Forelimb muscle (tissue), 1 donor: Measurements from ENCODE around the gene HOXC12. TPM values are rescaled to one million over a fixed set of nuclear protein-coding genes. Genes with fewer than 3 reads are reported as not detected.

ENCODE experiments used
- DNase-seq: peaks from one replicate; pipeline ENCODE4 v3.0.0-alpha.2; 2013; ENCODE audit warnings: low read depth
- polyA plus RNA-seq: library from polyadenylated mRNA; unstranded; fragments of 120-200 nt; gene quantifications from one replicate; pipeline ENCODE4 v1.2.1, GENCODE V29; 2013; ENCODE audit not compliant: insufficient read length

Gene HOXC12
- polyA plus RNA-seq, 1 donor: not detected

- no peak for DNase-seq
These were observed 1.7 kb downstream of the HOXC12 start for GRCh38 chr12:53956251-53956887.

GRCh38 chr12:53956914-53957536, 2.3 kb downstream of the HOXC12 start:
- DNase-seq: no peak

DNA sequence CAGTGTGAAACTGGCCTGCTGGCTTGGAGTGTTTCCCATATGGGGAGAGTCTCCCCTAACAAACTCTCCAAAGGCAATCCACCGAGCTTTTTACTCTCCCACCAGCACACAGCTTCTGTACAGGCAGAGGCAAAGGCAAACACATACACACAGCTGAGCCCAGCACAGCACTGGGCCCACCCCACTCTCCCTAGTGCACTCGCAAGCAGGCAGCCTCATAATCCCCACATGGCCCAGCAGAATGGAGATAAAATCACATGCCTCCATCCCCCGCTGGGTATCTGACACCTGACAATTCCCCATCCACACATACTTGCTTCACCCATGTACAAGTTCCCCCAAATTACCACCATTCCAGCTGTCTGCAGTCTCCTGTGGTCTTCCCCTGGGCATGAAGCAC, 3.4 kb downstream of the HOXC12 start:
- no peak for DNase-seq

- no peak for DNase-seq
These were observed 4.6 kb downstream of the HOXC12 start for GRCh38 chr12:53959314-53959713.

GRCh38 chr12:53960187-53961024, 5.7 kb downstream of the HOXC12 start:
- DNase-seq: no peak

DNA sequence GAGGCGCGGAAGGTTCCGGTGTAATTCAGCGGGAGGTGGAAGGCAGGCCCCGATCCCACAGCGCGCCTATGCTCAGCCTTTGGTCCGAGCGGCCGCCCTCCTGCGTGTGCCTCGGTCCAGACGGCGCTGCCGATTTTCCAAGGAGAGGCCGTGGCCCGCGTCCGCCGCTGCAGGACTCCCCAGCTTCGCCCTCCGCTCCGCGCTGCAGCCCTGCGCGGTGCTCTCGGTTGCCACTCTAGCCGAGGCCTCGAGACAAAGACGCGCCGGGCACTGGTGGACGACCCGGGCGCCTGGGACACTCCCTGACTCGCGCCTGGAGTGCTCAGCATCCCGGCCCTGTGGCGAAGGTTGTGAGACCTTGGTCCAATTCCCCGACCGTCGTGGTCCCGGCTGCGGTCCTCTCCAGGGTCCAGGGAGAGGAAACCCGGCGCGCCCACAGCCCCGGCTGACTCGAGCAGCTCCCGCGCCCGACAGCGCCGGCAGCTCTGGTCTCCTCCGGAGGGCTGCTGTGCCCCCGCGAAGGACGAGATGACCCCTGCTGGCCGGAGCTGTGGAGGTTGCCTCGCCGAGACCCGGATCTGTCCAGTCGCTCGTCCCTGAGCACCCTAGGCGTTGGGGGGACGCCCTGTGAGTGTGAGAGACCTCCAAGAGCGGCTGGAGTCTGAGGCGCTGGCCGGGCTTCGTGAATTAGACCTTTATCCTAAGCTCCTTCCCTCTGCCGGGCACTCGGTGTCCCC, 6.5 kb downstream of the HOXC12 start:
- no peak for DNase-seq

- no peak for DNase-seq
These were observed 8.3 kb downstream of the HOXC12 start for GRCh38 chr12:53963005-53963404.

GRCh38 chr12:53963434-53964314, 9.0 kb downstream of the HOXC12 start:
- DNase-seq: no peak

DNA sequence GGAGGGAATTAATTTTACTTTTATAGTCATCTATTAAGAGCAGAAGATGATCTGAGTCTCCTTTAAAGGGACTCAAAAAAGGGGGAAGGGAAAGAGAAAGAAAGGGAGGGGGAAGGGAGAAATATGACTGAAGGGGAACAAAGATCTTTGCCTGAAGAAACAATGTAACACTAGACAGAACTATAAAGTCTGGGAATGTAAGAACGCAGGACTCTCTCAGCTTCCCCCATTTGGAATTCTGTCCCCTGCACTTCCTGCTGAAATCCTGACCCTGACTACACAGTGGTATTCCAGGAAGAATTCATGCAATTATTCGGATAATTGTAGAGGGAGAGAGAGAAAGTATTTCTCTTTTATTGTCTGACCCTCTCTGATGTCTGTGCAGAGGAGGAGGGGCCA, 9.6 kb downstream of the HOXC12 start:
- DNase-seq: no peak

- DNase-seq: no peak
These were observed 10.8 kb downstream of the HOXC12 start for GRCh38 chr12:53965281-53966084.

DNA sequence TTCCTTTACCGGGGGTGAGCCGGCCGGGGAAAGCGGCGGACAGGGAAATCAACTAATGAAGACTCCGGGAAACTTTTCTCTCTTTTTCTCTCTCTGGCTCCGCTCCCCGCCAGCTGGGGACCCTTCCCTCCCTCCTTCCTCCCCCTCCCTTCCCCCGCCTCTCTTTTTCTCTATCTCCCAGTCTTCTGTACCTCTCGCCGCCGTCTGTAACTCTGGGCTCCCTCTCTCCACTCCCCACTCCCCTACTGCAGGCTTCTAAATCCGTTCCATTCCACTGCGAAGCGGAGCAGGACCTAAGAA, 11.3 kb downstream of the HOXC12 start:
- no peak for DNase-seq

GRCh38 chr12:53966385-53967133, 11.9 kb downstream of the HOXC12 start:
- no peak for DNase-seq

DNA sequence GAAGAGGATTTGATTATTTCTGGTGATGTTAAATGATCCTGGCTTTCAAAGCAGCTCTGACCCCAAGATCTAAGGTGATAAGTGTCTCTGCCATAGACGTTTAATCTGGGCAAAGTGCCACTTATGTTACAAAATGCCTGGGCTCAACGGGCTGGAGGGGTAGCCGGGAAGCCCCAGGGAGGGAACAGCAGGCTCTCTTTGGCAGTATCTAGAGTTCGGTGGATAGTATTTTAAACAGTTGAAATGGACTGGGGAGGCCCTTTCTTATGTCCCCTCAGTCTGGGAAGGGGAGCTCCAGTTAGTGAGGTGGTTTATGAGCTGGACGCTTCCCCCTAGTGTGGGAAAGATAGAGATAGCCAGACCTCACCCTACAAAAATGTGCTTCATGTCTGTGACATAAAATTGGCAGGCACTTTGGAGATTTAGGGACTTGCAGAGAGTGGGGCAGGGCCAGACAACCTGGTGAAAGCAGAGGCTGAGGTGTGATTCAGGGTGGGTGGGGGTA, 12.8 kb downstream of the HOXC12 start:
- DNase-seq: no peak

- no peak for DNase-seq
These were observed 13.8 kb downstream of the HOXC12 start for GRCh38 chr12:53968214-53969127.

DNA sequence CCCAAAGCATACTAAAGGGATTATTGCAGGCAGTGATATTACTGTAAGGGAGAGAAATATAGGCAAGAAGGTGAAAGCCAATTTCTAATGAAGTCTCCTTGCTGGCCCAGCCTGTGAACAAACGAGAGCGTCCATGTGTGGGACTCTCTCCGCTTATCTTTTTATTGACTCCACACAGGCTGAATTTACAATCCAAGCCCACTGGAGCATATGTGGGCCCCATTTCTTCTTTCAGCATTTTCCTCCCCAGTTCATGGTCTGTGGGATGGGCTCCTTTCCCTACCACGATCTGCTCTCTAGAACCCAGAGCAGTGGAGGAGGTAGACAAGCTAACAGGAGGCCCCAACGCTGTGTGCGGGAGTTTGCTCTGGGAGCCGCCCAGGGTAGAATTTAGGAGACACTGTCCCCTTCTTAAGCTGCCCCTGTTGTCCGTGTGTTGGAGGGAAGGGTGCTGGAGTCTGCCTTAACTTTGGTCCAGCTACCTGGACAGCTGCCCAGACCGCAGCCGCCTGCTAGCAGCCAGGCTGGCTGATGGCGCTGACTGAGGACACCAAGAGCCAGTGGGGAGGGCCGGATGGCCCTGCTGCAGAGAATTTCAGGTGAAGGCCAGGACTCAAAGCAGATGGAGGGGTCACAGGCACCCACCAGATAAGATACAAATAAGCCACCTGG, 15.0 kb downstream of the HOXC12 start:
- no peak for DNase-seq

DNA sequence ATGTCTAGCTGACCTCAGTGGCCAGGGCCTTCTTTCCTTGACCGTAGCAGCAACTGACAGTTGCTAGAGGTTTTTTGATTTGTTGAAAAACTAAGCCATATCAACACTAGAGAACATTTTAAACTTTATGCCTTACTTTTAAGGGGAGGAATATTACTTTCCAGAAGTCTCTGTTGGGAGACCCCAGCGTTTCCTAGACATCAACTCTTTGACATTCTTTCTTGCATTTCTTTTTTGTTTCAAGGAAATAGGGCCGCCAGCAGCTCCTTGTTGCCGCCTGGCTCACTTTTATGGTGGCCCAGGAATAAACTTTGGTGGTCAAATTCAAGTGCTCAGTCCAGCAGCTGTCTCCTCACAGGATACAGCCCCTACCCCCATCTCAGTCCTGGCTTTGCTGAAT, 15.7 kb downstream of the HOXC12 start:
- DNase-seq: no peak

- DNase-seq: no peak
These were observed 16.4 kb downstream of the HOXC12 start for GRCh38 chr12:53971129-53971528.

GRCh38 chr12:53971686-53972085, 17.0 kb downstream of the HOXC12 start:
- DNase-seq: no peak
